IPS-15b (cell line): ENCODE results near the gene RBM43.

ENCODE experiments used
- H3K27me3 ChIP-seq: one replicate; pipeline ENCODE4 v1.6.1; 2013; ENCODE audit warnings: low read length; ENCODE audit not compliant: control insufficient read depth, insufficient read depth
- H3K36me3 ChIP-seq: one replicate; pipeline ENCODE4 v1.6.1; 2013; ENCODE audit warnings: low read length; ENCODE audit not compliant: control insufficient read depth, insufficient read depth
- H3K4me1 ChIP-seq: one replicate; pipeline ENCODE4 v1.6.1; 2013; ENCODE audit warnings: mild to moderate bottlenecking, low read length; ENCODE audit not compliant: control insufficient read depth, insufficient read depth
- H3K4me3 ChIP-seq: one replicate; pipeline ENCODE4 v1.5.1; 2013; ENCODE audit warnings: low read depth, low read length
- H3K9ac ChIP-seq: one replicate; pipeline ENCODE4 v1.6.1; 2013; ENCODE audit warnings: low read depth, mild to moderate bottlenecking, low read length
- H3K9me3 ChIP-seq: one replicate; pipeline ENCODE4 v1.6.1; 2013; ENCODE audit warnings: mild to moderate bottlenecking, low read length; ENCODE audit not compliant: control insufficient read depth, insufficient read depth

The RBM43 gene

DNA sequence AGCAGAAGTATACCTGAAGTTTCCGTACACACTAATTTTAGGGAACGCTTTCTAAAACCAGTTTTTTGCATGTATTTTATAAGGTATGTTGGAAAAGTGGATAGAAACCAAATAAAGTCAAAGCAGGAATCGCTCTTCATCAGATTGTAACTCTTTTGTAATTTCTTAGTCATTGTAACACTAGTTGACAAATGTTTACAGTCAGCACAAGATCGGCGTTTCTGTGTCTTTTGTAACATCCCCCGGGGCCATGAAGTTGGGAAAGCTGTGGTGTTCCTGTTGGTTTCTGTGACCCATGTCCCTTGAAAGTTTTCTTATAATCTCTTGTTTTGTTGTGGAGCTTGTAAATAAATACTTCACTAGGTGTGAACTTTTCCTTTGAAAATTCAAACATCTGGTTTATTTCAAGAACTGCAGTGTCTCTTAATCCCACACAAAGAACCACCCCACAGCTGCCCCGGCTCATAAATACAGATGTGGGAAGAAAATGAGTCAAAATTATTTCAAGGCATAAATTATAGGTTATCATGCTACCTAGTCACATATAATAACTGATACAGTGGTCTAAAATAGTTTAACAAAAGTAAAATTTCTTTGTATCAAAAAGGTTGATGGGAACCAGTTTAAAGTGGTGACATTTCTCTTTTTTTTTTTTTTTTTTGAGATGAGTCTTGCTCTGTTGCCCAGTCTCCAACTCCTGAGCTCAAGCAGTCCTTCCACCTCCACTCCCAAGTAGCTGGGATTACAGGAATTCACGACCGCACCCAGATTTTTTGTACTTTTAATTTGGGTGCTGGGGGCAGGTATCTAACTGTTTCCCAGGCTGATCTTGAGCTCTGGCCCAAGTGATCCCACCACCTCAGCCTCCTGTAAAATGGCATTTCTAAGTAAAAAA lies 28.6 kb upstream of the RBM43 start:
- no peaks in the 10 kb centered on the region for H3K9me3 ChIP-seq
- H3K36me3 ChIP-seq: no peaks in the 10 kb centered on the region
- peak overlapping the region; percentile 5 for H3K9ac ChIP-seq
- peak overlapping the region; percentile 63 for H3K4me3 ChIP-seq
- H3K4me1 ChIP-seq: peaks cover 8% of the 10 kb centered on the region
- no peaks in the 10 kb centered on the region for H3K27me3 ChIP-seq

DNA sequence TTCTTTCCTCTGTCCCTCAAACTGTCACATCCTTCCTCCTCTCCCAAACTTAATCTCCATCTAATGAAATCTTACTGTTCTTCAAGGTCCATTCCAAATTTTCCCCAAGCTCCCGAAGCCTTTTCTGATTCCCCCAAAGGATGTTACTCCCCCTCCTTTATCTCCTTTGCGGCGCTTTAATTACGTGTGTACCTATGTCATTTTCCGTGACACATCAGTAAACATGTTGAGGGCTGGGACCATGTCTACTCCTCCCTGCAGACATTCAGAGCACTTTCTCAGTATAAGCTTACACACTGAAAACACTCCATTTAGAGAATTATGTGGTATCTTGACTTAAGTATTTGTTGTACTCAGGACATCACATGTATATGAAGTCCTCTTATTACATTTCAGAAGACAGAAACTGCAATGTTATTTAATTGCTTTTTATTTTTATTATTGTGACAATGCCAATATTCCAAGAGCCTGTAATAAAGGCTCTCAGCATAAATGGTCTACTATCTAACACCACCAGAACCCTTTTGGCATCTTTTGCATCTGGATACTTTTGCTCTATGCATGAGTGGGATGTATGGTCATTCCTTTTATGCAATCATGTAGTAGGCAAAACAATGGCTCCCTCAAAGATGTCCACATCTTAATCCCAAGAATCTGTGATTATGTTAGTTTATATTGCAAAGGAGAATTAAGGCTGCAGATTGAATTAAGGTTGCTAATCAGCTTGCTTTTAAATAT lies 26.0 kb upstream of the RBM43 start:
- H3K4me3 ChIP-seq: no peak overlapping the region
- H3K9ac ChIP-seq: no peak overlapping the region
- H3K36me3 ChIP-seq: no peaks in the 10 kb centered on the region
- H3K27me3 ChIP-seq: no peaks in the 10 kb centered on the region
- peaks cover 8% of the 10 kb centered on the region for H3K4me1 ChIP-seq
- no peaks in the 10 kb centered on the region for H3K9me3 ChIP-seq

DNA sequence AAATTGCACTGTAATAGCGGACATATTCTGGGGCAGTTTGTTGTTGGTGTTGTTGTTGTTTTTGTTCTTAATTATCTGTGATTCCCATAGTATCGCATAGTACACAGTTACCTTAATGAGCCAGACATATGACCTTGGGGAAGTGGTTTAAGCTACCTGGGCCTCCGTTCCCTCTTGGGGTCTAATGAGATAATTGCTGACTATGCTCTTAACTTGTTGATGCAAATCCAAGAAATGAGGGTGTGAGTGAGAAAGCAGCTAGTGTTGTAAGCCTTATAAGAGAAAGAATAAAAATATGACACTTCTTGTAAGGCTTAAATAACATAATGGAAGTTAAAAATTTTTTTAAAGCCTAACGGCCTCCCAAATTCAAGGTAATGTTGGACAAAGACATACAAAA lies 20.7 kb upstream of the RBM43 start:
- H3K36me3 ChIP-seq: no peaks in the 10 kb centered on the region
- no peaks in the 10 kb centered on the region for H3K4me1 ChIP-seq
- no peaks in the 10 kb centered on the region for H3K27me3 ChIP-seq
- H3K9me3 ChIP-seq: no peaks in the 10 kb centered on the region
- no peak overlapping the region for H3K9ac ChIP-seq
- no peak overlapping the region for H3K4me3 ChIP-seq

DNA sequence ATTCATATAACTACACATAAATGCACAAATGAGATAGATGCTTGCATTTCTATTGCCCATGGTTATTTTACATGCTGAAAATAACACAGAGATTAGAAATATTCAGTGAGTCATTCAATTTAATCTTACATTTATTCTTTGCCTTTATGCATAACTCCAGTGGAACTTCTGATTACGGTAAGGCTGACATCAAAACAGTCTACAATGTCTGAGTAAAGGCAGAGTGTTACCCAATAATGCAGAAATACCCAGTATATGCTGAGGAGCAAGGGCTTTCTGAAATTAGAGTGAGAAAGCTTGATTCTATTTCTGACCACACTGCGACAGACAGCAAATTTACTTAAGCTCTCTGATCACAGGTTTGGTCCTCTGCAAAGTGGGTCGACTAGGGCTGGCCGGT lies 18.6 kb upstream of the RBM43 start:
- no peaks in the 10 kb centered on the region for H3K9me3 ChIP-seq
- no peaks in the 10 kb centered on the region for H3K27me3 ChIP-seq
- H3K36me3 ChIP-seq: no peaks in the 10 kb centered on the region
- no peaks in the 10 kb centered on the region for H3K4me1 ChIP-seq
- H3K9ac ChIP-seq: no peak overlapping the region
- H3K4me3 ChIP-seq: no peak overlapping the region

DNA sequence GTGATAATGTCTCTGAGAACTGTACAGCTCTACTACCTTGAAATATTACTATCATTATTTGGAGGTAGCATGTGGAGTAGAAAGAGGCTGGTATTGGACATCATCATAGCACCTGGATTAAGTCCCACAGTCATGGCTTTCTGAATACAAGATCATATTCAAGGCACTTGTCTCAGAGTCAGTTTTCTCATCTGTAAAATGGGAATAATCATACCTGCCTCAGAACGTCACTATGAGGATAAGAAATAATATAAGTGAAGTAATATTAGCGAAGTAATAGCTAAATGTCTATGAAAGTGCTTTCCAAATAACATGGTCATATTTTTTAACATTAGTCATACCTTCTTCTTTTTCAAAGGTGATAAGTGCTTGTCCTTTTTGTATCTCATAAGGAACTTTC lies 16.8 kb upstream of the RBM43 start:
- Histone ChIP-seq H3K36me3 (no peaks in the 10 kb centered on the region), H3K9ac (no peak overlapping the region), H3K27me3 (no peaks in the 10 kb centered on the region), H3K4me3 (no peak overlapping the region), H3K4me1 (no peaks in the 10 kb centered on the region), H3K9me3 (no peaks in the 10 kb centered on the region)

DNA sequence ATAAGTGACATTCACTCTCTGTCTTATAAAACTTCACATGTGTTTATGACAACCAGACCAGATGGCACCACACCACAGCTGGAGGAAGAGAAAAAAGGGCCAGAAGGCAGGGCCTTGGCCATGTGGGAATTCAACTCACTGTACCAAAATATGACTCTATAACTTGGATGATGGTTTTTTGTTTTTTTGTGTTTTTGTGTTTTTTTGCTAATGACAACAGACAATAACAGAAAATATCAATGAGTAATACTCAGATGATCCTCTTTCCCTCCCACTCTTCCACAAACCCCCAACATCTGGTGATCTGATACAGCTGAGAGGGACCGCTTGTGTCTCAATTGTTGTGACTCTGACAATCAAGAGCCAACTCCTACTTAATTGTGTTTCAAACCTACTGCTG lies 15.4 kb upstream of the RBM43 start:
- no peaks in the 10 kb centered on the region for H3K4me1 ChIP-seq
- H3K4me3 ChIP-seq: no peak overlapping the region
- H3K9me3 ChIP-seq: no peaks in the 10 kb centered on the region
- no peaks in the 10 kb centered on the region for H3K27me3 ChIP-seq
- no peak overlapping the region for H3K9ac ChIP-seq
- no peaks in the 10 kb centered on the region for H3K36me3 ChIP-seq

DNA sequence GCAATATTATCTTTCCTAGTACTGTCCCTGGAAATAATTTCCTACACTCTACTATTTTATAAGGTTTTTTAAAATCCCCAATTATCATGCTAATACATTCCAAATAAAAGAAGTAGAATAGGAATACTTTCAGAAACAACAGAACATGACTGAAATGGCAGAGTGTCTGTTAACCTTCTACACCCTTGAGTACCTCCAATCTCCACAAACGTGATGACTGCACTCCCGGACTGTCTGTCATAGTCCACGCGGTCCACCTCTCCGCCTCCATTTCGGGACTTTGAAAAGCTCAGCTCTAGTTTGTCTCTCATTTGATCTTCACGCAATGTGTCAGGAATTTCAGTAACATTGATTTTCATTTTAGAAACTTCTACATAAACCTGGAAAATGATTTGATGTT lies 13.6 kb upstream of the RBM43 start:
- Histone ChIP-seq H3K4me1 (no peaks in the 10 kb centered on the region), H3K36me3 (no peaks in the 10 kb centered on the region), H3K27me3 (no peaks in the 10 kb centered on the region), H3K4me3 (no peak overlapping the region), H3K9me3 (no peaks in the 10 kb centered on the region), H3K9ac (no peak overlapping the region)

DNA sequence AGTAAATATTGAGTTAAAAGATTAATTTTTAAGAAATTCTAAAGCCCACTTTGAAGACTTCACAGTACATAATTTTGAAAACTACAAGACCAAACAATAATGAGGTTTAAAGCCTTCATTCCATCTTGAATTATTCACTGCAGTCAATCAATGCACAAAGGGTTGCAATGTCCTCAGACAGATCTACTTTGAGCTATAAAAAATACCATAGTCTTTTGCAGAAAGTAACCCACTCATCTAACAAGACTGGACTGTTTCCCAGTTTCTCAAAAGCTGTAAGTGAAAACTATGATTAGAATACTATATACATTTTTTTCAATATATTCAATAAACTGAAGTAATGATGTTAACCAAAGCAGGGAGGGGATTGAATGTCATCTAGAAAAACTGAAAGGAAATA lies 10.2 kb upstream of the RBM43 start:
- Histone ChIP-seq H3K27me3 (no peaks in the 10 kb centered on the region), H3K9ac (no peak overlapping the region), H3K9me3 (no peaks in the 10 kb centered on the region), H3K4me1 (peaks cover 4% of the 10 kb centered on the region), H3K36me3 (no peaks in the 10 kb centered on the region), H3K4me3 (no peak overlapping the region)

DNA sequence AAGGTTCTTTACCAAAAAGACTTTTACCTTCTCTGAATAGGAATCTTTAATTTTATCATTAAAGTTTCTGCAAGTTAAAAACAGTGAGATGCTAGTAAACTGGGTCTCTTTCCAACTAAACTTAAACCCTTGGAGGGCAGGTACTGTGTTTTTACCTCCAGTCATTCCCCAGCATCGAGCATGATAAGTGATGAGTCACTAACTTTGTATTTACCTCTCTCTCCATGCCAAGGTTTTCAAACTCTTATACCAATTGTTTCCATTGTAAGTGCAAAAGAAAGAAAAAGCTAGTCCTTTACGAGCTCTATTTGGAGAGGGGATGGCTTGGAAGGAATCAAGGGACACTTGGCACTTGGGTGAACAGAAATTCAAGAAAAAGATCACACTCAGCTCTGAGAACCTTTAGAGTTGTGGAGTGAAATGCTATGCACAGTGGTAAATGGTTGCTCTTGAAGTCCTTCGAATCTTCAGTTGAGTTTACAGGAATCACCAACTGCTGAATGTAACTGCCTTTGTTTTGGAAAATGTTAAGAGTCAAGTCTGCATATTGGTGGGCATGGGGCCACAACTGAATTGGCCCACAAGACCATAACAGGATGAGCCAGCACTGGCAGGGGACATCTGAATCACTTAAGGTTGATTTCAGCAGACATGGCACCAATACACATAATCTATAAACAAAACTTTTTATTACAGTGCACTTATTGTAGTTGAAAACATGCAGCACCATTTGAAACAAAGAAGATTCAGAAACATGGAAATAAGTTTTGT lies 8.3 kb upstream of the RBM43 start:
- Histone ChIP-seq H3K4me1 (peaks cover 4% of the 10 kb centered on the region), H3K4me3 (no peak overlapping the region), H3K9me3 (no peaks in the 10 kb centered on the region), H3K36me3 (no peaks in the 10 kb centered on the region), H3K9ac (no peak overlapping the region), H3K27me3 (no peaks in the 10 kb centered on the region)

DNA sequence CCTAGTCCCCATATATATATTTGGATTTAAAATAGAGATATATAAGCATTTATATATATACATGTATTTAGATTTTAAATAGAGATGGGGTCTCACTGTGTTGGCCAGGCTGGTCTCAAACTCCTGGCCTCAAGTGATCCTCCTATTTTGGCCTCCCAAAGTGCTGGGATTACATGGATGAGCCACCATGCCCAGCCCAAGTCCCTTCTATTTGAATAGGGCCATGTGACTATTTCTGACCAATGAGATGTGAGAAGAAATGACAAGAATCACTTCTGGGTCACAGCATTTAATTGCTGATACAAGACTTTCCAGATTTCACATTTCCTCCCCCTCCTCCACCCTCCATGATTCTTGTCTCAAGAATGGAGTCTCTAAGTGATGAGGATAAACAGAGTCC lies 6.4 kb upstream of the RBM43 start:
- Histone ChIP-seq H3K27me3 (no peaks in the 10 kb centered on the region), H3K4me1 (peaks cover 11% of the 10 kb centered on the region), H3K9ac (no peak overlapping the region), H3K9me3 (no peaks in the 10 kb centered on the region), H3K36me3 (no peaks in the 10 kb centered on the region), H3K4me3 (no peak overlapping the region)

DNA sequence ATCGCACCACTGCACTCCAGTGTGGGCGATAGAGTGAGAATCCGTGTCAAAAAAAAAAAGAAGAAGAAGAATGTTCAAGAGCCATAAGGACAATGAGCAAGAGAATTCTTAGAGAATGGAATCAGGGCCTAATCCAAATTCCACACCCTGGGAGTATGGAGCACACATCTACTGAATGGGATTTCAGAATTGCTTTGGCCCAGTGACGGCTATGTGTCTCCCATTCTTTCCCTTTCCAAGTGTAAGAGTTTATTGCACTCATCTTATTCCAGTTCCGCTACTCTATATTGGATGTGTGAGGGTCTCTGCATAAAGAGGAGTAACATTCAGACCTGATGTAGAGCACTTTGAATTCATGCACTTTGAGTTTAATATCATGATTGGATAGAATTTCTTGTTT lies 5.9 kb upstream of the RBM43 start:
- no peaks in the 10 kb centered on the region for H3K9me3 ChIP-seq
- H3K36me3 ChIP-seq: no peaks in the 10 kb centered on the region
- peaks cover 16% of the 10 kb centered on the region for H3K4me1 ChIP-seq
- no peak overlapping the region for H3K9ac ChIP-seq
- no peak overlapping the region for H3K4me3 ChIP-seq
- H3K27me3 ChIP-seq: no peaks in the 10 kb centered on the region
